ENCODE results near the gene DCAF16. TPM values are rescaled to one million over a fixed set of nuclear protein-coding genes. Genes with fewer than 3 reads are reported as not detected.

Gene DCAF16
- total and polyA plus RNA-seq, 9 donors, result 18.1 to 41.0 (median 26.8) TPM

DNA sequence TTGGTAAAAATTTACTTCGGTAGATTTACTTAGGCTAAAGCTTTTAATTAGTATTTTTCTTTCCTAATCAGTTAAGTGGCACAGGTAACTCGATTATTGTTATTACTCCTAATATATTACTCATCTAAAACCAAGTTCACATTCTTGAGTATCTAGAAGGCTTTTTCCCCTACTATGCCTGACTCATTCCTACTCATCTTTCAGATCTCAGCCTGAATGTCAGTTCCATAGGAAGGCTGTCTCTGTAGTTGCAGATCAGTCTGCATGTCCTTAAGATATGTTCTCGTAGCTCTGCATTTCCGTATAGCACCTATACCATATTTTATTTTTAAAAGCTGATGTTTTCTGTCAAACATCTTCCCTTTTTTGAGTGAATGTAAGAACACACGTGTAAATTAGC lies 23.2 kb downstream of the DCAF16 start:
- no peak overlapping the region for H3K4me3 ChIP-seq (ENCODE audit: low read length)
- no CpG with 5 or more reads among the region's 5 CpGs for WGBS (ENCODE audit: insufficient coverage)
- H3K36me3 ChIP-seq (ENCODE audit: control insufficient read depth, insufficient read depth, low read length), result peaks cover 6% of the 10 kb centered on the region
- no peaks in the 10 kb centered on the region for H3K4me1 ChIP-seq (ENCODE audit: control insufficient read depth, insufficient read depth, low read length)
- no peak overlapping the region for H3K27ac ChIP-seq (ENCODE audit: low read length)
- no peaks in the 10 kb centered on the region for H3K9me3 ChIP-seq (replicated peaks; ENCODE audit: control insufficient read depth, low read depth, low read length)
- no peak for DNase-seq
- H3K27me3 ChIP-seq (ENCODE audit: control insufficient read depth, insufficient read depth, low read length), result no peaks in the 10 kb centered on the region

DNA sequence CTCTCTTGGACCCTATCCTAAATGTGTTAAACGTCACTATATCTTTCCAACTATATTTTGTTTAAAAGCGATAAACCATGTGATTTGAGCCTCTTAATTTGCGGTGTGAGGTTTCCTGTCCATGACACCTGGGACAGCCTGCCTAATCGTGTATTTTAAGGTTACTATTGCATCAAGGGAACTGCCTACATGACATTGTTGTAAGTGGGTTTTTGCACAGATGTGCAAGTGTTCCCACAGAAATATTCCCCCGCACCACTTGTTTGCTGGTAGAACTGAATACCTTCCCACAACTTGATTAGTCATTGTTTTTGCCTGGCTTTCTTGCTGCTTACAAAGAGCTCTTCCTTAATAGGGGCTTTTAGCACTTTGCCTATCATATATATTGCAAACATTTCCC lies 24.0 kb downstream of the DCAF16 start:
- no peak for DNase-seq
- Histone ChIP-seq H3K27ac (ENCODE audit: low read length) (no peak overlapping the region), H3K4me3 (ENCODE audit: low read length) (no peak overlapping the region), H3K9me3 (replicated peaks; ENCODE audit: control insufficient read depth, low read depth, low read length) (no peaks in the 10 kb centered on the region), H3K36me3 (ENCODE audit: control insufficient read depth, insufficient read depth, low read length) (peaks cover 3% of the 10 kb centered on the region), H3K4me1 (ENCODE audit: control insufficient read depth, insufficient read depth, low read length) (peaks cover 7% of the 10 kb centered on the region), H3K27me3 (ENCODE audit: control insufficient read depth, insufficient read depth, low read length) (peaks cover 7% of the 10 kb centered on the region)
- no CpG with 5 or more reads among the region's 5 CpGs for WGBS (ENCODE audit: insufficient coverage)

DNA sequence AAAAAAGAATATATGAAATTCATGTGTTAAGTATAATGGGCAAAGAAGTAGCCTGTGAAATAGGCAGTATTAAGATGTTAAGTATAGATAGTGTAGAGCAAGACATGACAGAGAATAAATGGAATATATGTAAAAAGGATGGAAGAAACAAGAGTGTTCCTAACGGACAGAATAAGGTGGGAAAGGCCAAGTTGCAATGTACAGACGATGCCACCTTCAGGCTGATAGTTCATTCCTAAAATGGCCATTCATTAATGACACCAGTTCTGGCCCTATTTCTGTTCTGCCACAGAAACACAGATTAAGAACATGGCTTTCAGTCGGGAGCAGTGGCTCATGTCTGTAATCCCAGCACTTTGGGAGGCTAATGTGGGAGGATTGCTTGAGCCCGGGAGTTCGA lies 24.7 kb downstream of the DCAF16 start:
- DNase-seq, result no peak
- no peak overlapping the region for H3K4me3 ChIP-seq (ENCODE audit: low read length)
- H3K36me3 ChIP-seq (ENCODE audit: control insufficient read depth, insufficient read depth, low read length), result no peaks in the 10 kb centered on the region
- H3K4me1 ChIP-seq (ENCODE audit: control insufficient read depth, insufficient read depth, low read length), result peaks cover 12% of the 10 kb centered on the region
- H3K27me3 ChIP-seq (ENCODE audit: control insufficient read depth, insufficient read depth, low read length), result peaks cover 14% of the 10 kb centered on the region
- 45% methylated on average over 2 of the region's 5 CpGs for WGBS (ENCODE audit: insufficient coverage)
- no peak overlapping the region for H3K27ac ChIP-seq (ENCODE audit: low read length)
- no peaks in the 10 kb centered on the region for H3K9me3 ChIP-seq (replicated peaks; ENCODE audit: control insufficient read depth, low read depth, low read length)

DNA sequence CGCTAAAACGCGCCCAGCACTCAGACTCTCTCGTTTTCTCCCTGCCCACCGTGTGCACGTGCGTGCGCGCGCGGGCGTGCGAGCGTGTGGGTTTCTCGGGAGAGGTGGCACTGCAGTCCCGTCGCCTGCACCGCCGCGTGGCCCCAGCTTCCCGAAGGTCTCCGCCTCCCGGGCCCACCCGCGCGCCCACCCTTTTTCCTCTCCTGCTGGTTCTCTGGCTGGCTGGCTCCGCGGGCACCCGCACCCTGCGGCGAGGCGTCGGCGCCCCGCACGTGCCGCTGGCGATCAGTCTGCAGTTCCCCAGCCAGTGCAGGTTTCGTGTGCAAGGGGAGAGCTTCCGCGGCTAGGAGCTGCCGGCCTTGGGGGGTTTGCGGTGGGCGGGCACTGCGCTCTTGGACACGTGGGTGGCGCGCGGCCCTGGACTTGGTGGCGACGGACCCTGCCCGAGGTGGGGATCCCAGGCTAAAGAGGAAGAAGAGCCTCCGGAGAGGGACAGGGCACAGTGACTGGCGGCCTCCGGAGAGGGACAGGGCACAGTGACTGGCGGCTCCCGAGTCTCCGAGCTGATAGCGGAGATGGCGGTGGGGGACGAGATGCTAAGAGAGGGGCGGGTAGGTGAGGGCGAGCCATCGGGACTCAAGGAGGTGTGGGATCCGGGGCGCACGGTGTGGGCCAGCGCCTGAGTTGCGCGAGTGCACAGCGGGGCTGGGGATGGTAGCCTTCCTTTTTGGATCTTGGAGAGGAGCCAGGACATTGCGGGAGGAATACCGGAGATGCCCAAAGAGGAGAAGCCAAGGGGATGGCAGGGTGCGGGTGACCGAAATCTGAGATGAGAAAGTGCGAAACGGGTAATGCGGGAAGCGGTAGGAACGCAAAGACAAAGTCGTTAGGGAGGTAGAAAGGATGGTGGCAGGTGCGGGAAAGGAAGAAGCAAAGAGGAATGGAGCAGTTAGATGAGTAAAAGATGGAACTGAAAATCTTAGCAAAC lies 29.0 kb downstream of the DCAF16 start, which contains the start of gene FAM184B:
Gene FAM184B (minus strand): TSS at position 322 of the 988 bp plus-strand sequence. CDS start 322 bp downstream, outside the sequence.
- DNase-seq, result no peak
- peaks cover 29% of the 10 kb centered on the region for H3K27me3 ChIP-seq (ENCODE audit: control insufficient read depth, insufficient read depth, low read length)
- no peak within 1 kb of the TSS for H3K27ac ChIP-seq (ENCODE audit: low read length)
- H3K36me3 ChIP-seq (ENCODE audit: control insufficient read depth, insufficient read depth, low read length), result no peaks in the 10 kb centered on the region
- H3K4me3 ChIP-seq (ENCODE audit: low read length), result peak within 1 kb of the TSS; percentile 45
- 1% methylated on average over 73 of the region's 82 CpGs for WGBS (ENCODE audit: insufficient coverage)
- H3K4me1 ChIP-seq (ENCODE audit: control insufficient read depth, insufficient read depth, low read length), result peaks cover 19% of the 10 kb centered on the region
- no peaks in the 10 kb centered on the region for H3K9me3 ChIP-seq (replicated peaks; ENCODE audit: control insufficient read depth, low read depth, low read length)

GRCh38 chr4:17780501-17781299 lies 29.9 kb downstream of the DCAF16 start:
- Histone ChIP-seq H3K9me3 (replicated peaks; ENCODE audit: control insufficient read depth, low read depth, low read length) (no peaks in the 10 kb centered on the region), H3K36me3 (ENCODE audit: control insufficient read depth, insufficient read depth, low read length) (no peaks in the 10 kb centered on the region), H3K27me3 (ENCODE audit: control insufficient read depth, insufficient read depth, low read length) (peaks cover 29% of the 10 kb centered on the region), H3K27ac (ENCODE audit: low read length) (no peak overlapping the region), H3K4me1 (ENCODE audit: control insufficient read depth, insufficient read depth, low read length) (peaks cover 19% of the 10 kb centered on the region), H3K4me3 (ENCODE audit: low read length) (peak overlapping the region; percentile 45)
- WGBS (ENCODE audit: insufficient coverage), result 1% methylated on average over 24 of the region's 31 CpGs
- DNase-seq, result no peak

- 97% methylated on average over 3 of the region's 3 CpGs for WGBS (ENCODE audit: insufficient coverage)
Observed at GRCh38 chr4:17778431-17778830, 32.1 kb downstream of the DCAF16 start.

DNA sequence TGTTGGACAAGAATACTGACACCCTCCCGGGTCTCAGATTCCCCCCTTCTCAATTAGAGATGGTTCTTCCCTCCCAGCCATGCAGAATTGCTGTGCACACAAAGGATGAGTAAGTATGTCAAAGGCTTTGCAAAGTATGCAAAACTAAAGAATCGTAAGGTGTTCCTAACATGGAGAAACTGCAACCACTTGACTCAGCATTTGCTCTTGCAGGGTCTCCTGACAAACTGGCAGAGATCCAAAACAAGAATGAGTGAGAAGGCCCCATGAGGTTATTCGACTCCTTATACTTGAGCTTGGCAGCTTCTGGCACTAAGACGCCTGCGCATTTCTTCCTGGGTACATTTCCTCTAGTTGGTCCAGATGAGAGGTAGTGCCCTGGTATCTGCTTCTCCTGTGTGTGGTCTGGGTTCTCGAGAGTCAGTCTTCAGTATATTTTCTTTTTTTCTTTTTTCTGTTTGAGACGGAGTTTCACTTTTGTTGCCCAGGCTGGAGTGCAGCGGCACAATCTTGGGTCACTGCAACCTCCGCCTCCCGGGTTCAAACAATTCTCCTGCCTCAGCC lies 37.3 kb downstream of the DCAF16 start:
- Histone ChIP-seq H3K36me3 (ENCODE audit: control insufficient read depth, insufficient read depth, low read length) (no peaks in the 10 kb centered on the region), H3K4me3 (ENCODE audit: low read length) (no peak overlapping the region), H3K27me3 (ENCODE audit: control insufficient read depth, insufficient read depth, low read length) (no peaks in the 10 kb centered on the region), H3K27ac (ENCODE audit: low read length) (no peak overlapping the region), H3K4me1 (ENCODE audit: control insufficient read depth, insufficient read depth, low read length) (peaks cover 3% of the 10 kb centered on the region), H3K9me3 (replicated peaks; ENCODE audit: control insufficient read depth, low read depth, low read length) (no peaks in the 10 kb centered on the region)
- 74% methylated on average over 8 of the region's 10 CpGs for WGBS (ENCODE audit: insufficient coverage)
- no peak for DNase-seq

More at GRCh38 chr4:17778431-17778830, 32.1 kb downstream of the DCAF16 start:
- no peaks in the 10 kb centered on the region for H3K9me3 ChIP-seq (replicated peaks; ENCODE audit: control insufficient read depth, low read depth, low read length)
- no peaks in the 10 kb centered on the region for H3K36me3 ChIP-seq (ENCODE audit: control insufficient read depth, insufficient read depth, low read length)
- peaks cover 19% of the 10 kb centered on the region for H3K4me1 ChIP-seq (ENCODE audit: control insufficient read depth, insufficient read depth, low read length)
- peaks cover 29% of the 10 kb centered on the region for H3K27me3 ChIP-seq (ENCODE audit: control insufficient read depth, insufficient read depth, low read length)
- no peak for DNase-seq
- H3K4me3 ChIP-seq (ENCODE audit: low read length), result no peak overlapping the region
- H3K27ac ChIP-seq (ENCODE audit: low read length), result no peak overlapping the region

DNA sequence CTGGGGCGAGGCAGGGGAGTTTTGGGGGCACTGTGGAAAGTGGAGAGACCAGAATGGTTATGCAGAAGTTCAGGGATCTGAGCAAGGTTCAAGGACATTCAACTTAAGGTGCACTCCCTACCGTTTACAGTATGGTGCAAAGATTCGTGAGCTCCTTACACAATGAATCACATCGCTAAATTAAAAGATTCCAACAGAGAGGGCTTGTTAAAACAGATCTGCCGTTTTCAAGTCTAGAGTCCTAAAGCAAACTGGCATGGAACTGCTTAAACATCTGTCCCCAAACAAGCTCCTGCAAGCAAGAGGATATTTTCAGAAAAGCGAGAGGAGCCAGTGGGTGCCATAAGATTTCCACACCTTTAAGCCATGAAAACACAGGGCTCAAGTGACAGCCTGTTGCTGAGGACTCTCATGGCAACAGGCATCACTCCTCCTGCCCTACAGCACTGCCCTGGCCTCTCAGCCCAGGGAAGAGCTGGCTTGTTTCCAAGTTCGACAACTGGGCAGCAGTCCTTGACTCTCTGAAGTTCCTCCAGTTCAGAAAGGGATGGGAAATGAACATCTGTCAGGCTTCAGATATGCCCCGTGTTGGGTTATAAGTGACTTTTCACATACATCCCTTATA lies 39.2 kb downstream of the DCAF16 start:
- no peak overlapping the region for H3K27ac ChIP-seq (ENCODE audit: low read length)
- DNase-seq, result peak; percentile 68
- WGBS (ENCODE audit: insufficient coverage), result 40% methylated on average over 5 of the region's 8 CpGs

DNA sequence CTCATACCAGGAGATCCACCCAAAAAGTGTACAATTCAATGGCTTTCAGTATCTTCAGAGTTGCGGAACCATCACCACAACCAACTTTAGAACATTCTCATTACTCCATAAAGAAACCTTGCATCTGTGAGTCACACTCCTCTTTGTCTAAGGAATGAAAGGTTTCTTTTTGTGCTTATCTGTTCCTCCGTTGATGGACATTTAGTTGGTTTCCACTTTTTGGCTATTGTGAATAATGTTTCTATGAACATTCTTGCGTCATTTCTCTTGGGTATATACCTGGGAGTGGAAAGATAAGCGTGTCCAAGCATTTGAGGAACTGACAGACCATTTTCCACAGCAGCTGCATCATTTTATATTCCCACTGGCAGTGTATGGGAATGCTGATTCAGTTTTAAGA lies 39.7 kb downstream of the DCAF16 start:
- no peak overlapping the region for H3K4me3 ChIP-seq (ENCODE audit: low read length)
- WGBS (ENCODE audit: insufficient coverage), result no CpG with 5 or more reads among the region's 4 CpGs
- H3K4me1 ChIP-seq (ENCODE audit: control insufficient read depth, insufficient read depth, low read length), result peaks cover 3% of the 10 kb centered on the region
- H3K36me3 ChIP-seq (ENCODE audit: control insufficient read depth, insufficient read depth, low read length), result no peaks in the 10 kb centered on the region
- no peak overlapping the region for H3K27ac ChIP-seq (ENCODE audit: low read length)
- DNase-seq, result no peak
- H3K27me3 ChIP-seq (ENCODE audit: control insufficient read depth, insufficient read depth, low read length), result no peaks in the 10 kb centered on the region
- peaks cover 5% of the 10 kb centered on the region for H3K9me3 ChIP-seq (replicated peaks; ENCODE audit: control insufficient read depth, low read depth, low read length)

More for the DNA sequence above, 39.2 kb downstream of the DCAF16 start:
- Histone ChIP-seq H3K4me3 (ENCODE audit: low read length) (no peak overlapping the region), H3K36me3 (ENCODE audit: control insufficient read depth, insufficient read depth, low read length) (no peaks in the 10 kb centered on the region), H3K4me1 (ENCODE audit: control insufficient read depth, insufficient read depth, low read length) (peaks cover 3% of the 10 kb centered on the region), H3K27me3 (ENCODE audit: control insufficient read depth, insufficient read depth, low read length) (no peaks in the 10 kb centered on the region), H3K9me3 (replicated peaks; ENCODE audit: control insufficient read depth, low read depth, low read length) (peaks cover 5% of the 10 kb centered on the region)

Measured in muscle of leg (tissue), 11 donors.